ENCODE data around the gene VAV2.

GRCh38 chr9:133889584-133890301 is 102.4 kb downstream of the VAV2 start:
- TF ChIP-seq CTCF (IDR thresholded peaks at IDR 0.05) (no peak), POLR2AphosphoS5 (IDR thresholded peaks at IDR 0.05; ENCODE audit: insufficient read depth in 1 of 2, low read depth in 1 of 2) (no peak)
